Panc1 (cell line): Measurements from ENCODE around the gene KRT83. TPM values are rescaled to one million over a fixed set of nuclear protein-coding genes. Genes with fewer than 3 reads are reported as not detected.

ENCODE experiments used
- ATAC-seq: fragments of 200-7000 bp; cut with Tn5 transposase; 2 replicates; pipeline ENCODE4 v1.9.1; 2020; ENCODE audit warnings: mild to moderate bottlenecking, moderate library complexity
- BruUV-seq: library from RNA; stranded (reverse); fragments of 400-500 nt; replicated peaks from 2 replicates; lab custom pipeline; 2021; lab: Mats Ljungman, UMichigan
- CTCF ChIA-PET: fragments of 300-600 bp; sonication (Branson Sonifier 250); formaldehyde crosslinking; loops from one replicate; lab custom pipeline; 2022; ENCODE audit warnings: antibody characterized with exemption; lab: Charles Lee
- POLR2A ChIA-PET: fragments of 300-600 bp; sonication (Branson Sonifier 250); formaldehyde crosslinking; loops from one replicate; lab custom pipeline; 2022; ENCODE audit warnings: antibody characterized with exemption; lab: Charles Lee
- DNase-seq: peaks from one replicate; pipeline ENCODE4 v3.0.0-alpha.2; 2010; ENCODE audit warnings: low read depth, low spot score
- H3K27ac ChIP-seq: 2 replicates; pipeline ENCODE4 v1.5.1; 2011; ENCODE audit warnings: mild to moderate bottlenecking, low read length, inconsistent platforms
- H3K27me3 ChIP-seq: fragments of 200-500 bp; sonication (Bioruptor generic); 2 replicates; pipeline ENCODE4 v1.6.0; 2014; ENCODE audit warnings: low read length, inconsistent platforms; ENCODE audit not compliant: control insufficient read depth, insufficient read depth
- H3K36me3 ChIP-seq: fragments of 200-500 bp; sonication (Bioruptor generic); 2 replicates; pipeline ENCODE4 v1.5.1; 2014; ENCODE audit warnings: inconsistent platforms, mild to moderate bottlenecking, low read length, moderate library complexity; ENCODE audit not compliant: control insufficient read depth, insufficient read depth
- H3K4me1 ChIP-seq: 2 replicates; pipeline ENCODE4 v1.5.1; 2011; ENCODE audit warnings: inconsistent platforms, mild to moderate bottlenecking, low read length, moderate library complexity; ENCODE audit not compliant: control insufficient read depth, insufficient read depth
- H3K4me3 ChIP-seq, 2 experiments: 2 replicates each; pipeline ENCODE4 v1.5.1; 2011 to 2012; ENCODE audit warnings: low read depth in 2 of 2, low read length in 2 of 2, mild to moderate bottlenecking in 2 of 2, inconsistent platforms in 1 of 2, moderate library complexity in 1 of 2
- H3K9me3 ChIP-seq: fragments of 200-500 bp; sonication (Bioruptor generic); 2 replicates; pipeline ENCODE4 v1.5.1; 2014; ENCODE audit warnings: low read depth, mild to moderate bottlenecking, inconsistent platforms, low read length, moderate library complexity; ENCODE audit not compliant: control insufficient read depth, insufficient read depth
- POLR2AphosphoS5 ChIP-seq: IDR thresholded peaks from 2 replicates; pipeline ENCODE4 v1.6.1; 2012; ENCODE audit warnings: mild to moderate bottlenecking, low read depth, low read length, moderate library complexity
- SIN3A ChIP-seq: IDR thresholded peaks from 2 replicates; pipeline ENCODE4 v1.6.1; 2012; ENCODE audit warnings: low read depth, mild to moderate bottlenecking, low read length, moderate library complexity, borderline replicate concordance; ENCODE audit not compliant: insufficient read depth
- TCF7L2 ChIP-seq: IDR thresholded peaks from 2 replicates; pipeline ENCODE4 v1.6.1; 2011; ENCODE audit warnings: mild to moderate bottlenecking, low read depth, low read length, inconsistent platforms
- in situ Hi-C: cut with HindIII; loops from 2 replicates; pipeline ENCODE4 v1.10.0; 2016; ENCODE audit warnings: low sequenced_read_pairs, low pct_unique_long_range_greater_than_20kb
- intact Hi-C: fragments of 100-400 bp; cut with micrococcal nuclease; formaldehyde crosslinking; loops from one replicate; pipeline ENCODE4 v1.10.0; 2022; ENCODE audit not compliant: unreplicated experiment
- total RNA-seq: library from RNA; stranded (reverse); gene quantifications from one replicate; pipeline ENCODE4 v1.2.1, GENCODE V29; 2021; ENCODE audit not compliant: unreplicated experiment
- TF ChIP-seq, protein P1 (sequence below): fragments of 450-650 bp; IDR thresholded peaks from 2 replicates; pipeline ENCODE4 v1.5.1; 2017; ENCODE audit warnings: mild to moderate bottlenecking
- TF ChIP-seq, protein P2 (sequence below), 2 experiments: IDR thresholded peaks; 2 replicates each; pipeline ENCODE4 v1.6.1; 2011 to 2012; ENCODE audit warnings: low read depth in 2 of 2, control low read depth in 1 of 2, low read length in 1 of 2, mild to moderate bottlenecking in 1 of 2, moderate library complexity in 1 of 2; ENCODE audit not compliant: insufficient read depth in 1 of 2

The KRT83 gene
- total RNA-seq, 1 experiment from 2014 or later: 0.28 TPM

DNA sequence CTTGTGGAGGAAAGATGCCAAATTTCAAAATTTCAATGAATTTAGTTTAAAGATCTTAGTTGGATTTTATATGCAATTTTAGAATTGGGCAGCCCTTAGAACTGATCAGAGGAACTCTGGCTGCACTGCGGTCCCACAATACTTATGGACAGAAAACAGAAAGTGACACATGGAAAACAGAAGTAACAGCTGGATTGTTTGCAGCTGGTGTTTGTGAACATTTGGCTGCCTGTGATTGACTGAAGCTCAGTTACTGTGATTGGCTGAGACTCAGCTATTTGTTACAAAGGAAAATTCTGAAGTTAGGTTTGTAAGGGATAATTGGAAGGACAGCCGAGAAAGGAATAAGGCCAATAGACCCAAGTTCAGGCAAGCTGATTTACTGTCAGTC is 56.8 kb downstream of the KRT83 start:
- H3K4me1 ChIP-seq: no peaks in the 10 kb centered on the region
- intact Hi-C loops: no loop called here
- in situ Hi-C loops: no loop called here
- ATAC-seq: no peak
- H3K4me3 ChIP-seq: no peak overlapping the region
- no peaks in the 10 kb centered on the region for H3K9me3 ChIP-seq
- ChIA-PET POLR2A (no interaction called here), CTCF (no interaction called here)
- no peaks in the 10 kb centered on the region for H3K36me3 ChIP-seq
- TF ChIP-seq, protein P1, sequence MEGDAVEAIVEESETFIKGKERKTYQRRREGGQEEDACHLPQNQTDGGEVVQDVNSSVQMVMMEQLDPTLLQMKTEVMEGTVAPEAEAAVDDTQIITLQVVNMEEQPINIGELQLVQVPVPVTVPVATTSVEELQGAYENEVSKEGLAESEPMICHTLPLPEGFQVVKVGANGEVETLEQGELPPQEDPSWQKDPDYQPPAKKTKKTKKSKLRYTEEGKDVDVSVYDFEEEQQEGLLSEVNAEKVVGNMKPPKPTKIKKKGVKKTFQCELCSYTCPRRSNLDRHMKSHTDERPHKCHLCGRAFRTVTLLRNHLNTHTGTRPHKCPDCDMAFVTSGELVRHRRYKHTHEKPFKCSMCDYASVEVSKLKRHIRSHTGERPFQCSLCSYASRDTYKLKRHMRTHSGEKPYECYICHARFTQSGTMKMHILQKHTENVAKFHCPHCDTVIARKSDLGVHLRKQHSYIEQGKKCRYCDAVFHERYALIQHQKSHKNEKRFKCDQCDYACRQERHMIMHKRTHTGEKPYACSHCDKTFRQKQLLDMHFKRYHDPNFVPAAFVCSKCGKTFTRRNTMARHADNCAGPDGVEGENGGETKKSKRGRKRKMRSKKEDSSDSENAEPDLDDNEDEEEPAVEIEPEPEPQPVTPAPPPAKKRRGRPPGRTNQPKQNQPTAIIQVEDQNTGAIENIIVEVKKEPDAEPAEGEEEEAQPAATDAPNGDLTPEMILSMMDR: no peak
- no peak for TF ChIP-seq SIN3A
- TF ChIP-seq POLR2AphosphoS5: no peak
- TF ChIP-seq TCF7L2: no peak
- TF ChIP-seq, protein P2, sequence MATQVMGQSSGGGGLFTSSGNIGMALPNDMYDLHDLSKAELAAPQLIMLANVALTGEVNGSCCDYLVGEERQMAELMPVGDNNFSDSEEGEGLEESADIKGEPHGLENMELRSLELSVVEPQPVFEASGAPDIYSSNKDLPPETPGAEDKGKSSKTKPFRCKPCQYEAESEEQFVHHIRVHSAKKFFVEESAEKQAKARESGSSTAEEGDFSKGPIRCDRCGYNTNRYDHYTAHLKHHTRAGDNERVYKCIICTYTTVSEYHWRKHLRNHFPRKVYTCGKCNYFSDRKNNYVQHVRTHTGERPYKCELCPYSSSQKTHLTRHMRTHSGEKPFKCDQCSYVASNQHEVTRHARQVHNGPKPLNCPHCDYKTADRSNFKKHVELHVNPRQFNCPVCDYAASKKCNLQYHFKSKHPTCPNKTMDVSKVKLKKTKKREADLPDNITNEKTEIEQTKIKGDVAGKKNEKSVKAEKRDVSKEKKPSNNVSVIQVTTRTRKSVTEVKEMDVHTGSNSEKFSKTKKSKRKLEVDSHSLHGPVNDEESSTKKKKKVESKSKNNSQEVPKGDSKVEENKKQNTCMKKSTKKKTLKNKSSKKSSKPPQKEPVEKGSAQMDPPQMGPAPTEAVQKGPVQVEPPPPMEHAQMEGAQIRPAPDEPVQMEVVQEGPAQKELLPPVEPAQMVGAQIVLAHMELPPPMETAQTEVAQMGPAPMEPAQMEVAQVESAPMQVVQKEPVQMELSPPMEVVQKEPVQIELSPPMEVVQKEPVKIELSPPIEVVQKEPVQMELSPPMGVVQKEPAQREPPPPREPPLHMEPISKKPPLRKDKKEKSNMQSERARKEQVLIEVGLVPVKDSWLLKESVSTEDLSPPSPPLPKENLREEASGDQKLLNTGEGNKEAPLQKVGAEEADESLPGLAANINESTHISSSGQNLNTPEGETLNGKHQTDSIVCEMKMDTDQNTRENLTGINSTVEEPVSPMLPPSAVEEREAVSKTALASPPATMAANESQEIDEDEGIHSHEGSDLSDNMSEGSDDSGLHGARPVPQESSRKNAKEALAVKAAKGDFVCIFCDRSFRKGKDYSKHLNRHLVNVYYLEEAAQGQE (IDR thresholded peaks at IDR 0.05; ENCODE audit: insufficient read depth in 1 of 2, low read depth in 2 of 2, low read length in 1 of 2): no peak
- H3K27ac ChIP-seq: no peak overlapping the region; the same call in 1 of the 2 replicates
- DNase-seq: no peak
- no peaks in the 10 kb centered on the region for H3K27me3 ChIP-seq
- no TSS peak for BruUV-seq

Other genes starting within 250 kb of the KRT83 start
- not detected for gene SMIM41, start 241.7 kb downstream of the KRT83 start, total RNA-seq
- 51.5 TPM for gene KRT80, start 129.4 kb downstream of the KRT83 start, total RNA-seq
- gene KRT7, start 88.2 kb downstream of the KRT83 start, total RNA-seq: 16.8 TPM
- 1.1 TPM for gene KRT86, start 46.8 kb downstream of the KRT83 start, total RNA-seq
- 0.90 TPM for gene KRT81, start 29.9 kb downstream of the KRT83 start, total RNA-seq
- not detected for gene KRT85, start 46.1 kb upstream of the KRT83 start, total RNA-seq
- gene KRT84, start 64.3 kb upstream of the KRT83 start, total RNA-seq: not detected
- not detected for gene KRT82, start 84.9 kb upstream of the KRT83 start, total RNA-seq
- 0.15 TPM for gene KRT75, start 113.0 kb upstream of the KRT83 start, total RNA-seq
- gene KRT6B, start 130.7 kb upstream of the KRT83 start, total RNA-seq: not detected
- gene KRT6C, start 152.4 kb upstream of the KRT83 start, total RNA-seq: not detected
- not detected for gene KRT6A, start 171.9 kb upstream of the KRT83 start, total RNA-seq
- not detected for gene KRT5, start 199.0 kb upstream of the KRT83 start, total RNA-seq
- not detected for gene KRT71, start 231.7 kb upstream of the KRT83 start, total RNA-seq